ENCODE measurements around the gene CDH19. TPM values are rescaled to one million over a fixed set of nuclear protein-coding genes. Genes with fewer than 3 reads are reported as not detected.

The CDH19 gene
- polyA plus RNA-seq, 1 donor (not counting 4 experiments of a cell fraction or from before 2014, with no cell fraction given): not detected

GRCh38 chr18:66582211-66582610, 21.7 kb downstream of the CDH19 start:
- no peak for TF ChIP-seq EZH2 (IDR thresholded peaks at IDR 0.05; ENCODE audit: low read length)
- DNase-seq (ENCODE audit: low read depth, low spot score) (no peak), FAIRE-seq (no peak)
- Histone ChIP-seq H4K20me1 (ENCODE audit: control insufficient read depth, extremely low read depth, insufficient read depth, low read length) (no peaks in the 10 kb centered on the region), H3K36me3 (ENCODE audit: control insufficient read depth in 2 of 2, extremely low read depth in 1 of 2, insufficient read depth in 2 of 2, low read length in 2 of 2) (no peaks in the 10 kb centered on the region), H3K27me3 (ENCODE audit: control insufficient read depth, extremely low read depth, insufficient read depth, low read length) (no peaks in the 10 kb centered on the region), H2AFZ (ENCODE audit: control insufficient read depth, low read length) (no peak overlapping the region), H3K79me2 (ENCODE audit: control insufficient read depth, insufficient read depth, low read length) (no peaks in the 10 kb centered on the region), H3K4me1 (ENCODE audit: control insufficient read depth, extremely low read depth, insufficient read depth, low read length) (no peaks in the 10 kb centered on the region), H3K9me3 (ENCODE audit: control insufficient read depth, low read depth, low read length) (no peaks in the 10 kb centered on the region), H3K27ac (ENCODE audit: control insufficient read depth, insufficient read depth, low read length) (no peak overlapping the region), H3K4me2 (ENCODE audit: control insufficient read depth, extremely low read depth, insufficient read depth, low read depth, low read length) (no peak overlapping the region), H3K9me1 (ENCODE audit: control insufficient read depth, extremely low read depth, insufficient read depth, low read length) (no peaks in the 10 kb centered on the region), H3K4me3 (ENCODE audit: control insufficient read depth in 2 of 3, extremely low read depth in 1 of 3, insufficient read depth in 2 of 3, low read depth in 1 of 3, low read length in 3 of 3) (no peak overlapping the region), H3K9ac (ENCODE audit: control insufficient read depth, extremely low read depth, insufficient read depth, low read length) (no peak overlapping the region)
- dilution Hi-C loops (cut with MboI; ENCODE audit: extremely low pct_ligation_motif_present, low sequenced_read_pairs): no loop called here

GRCh38 chr18:66575263-66575662, 28.6 kb downstream of the CDH19 start:
- FAIRE-seq: no peak
- dilution Hi-C loops (cut with MboI; ENCODE audit: extremely low pct_ligation_motif_present, low sequenced_read_pairs): no loop called here

More at GRCh38 chr18:66575263-66575662, 28.6 kb downstream of the CDH19 start:
- TF ChIP-seq CTCF (optimal IDR thresholded peaks at IDR 0.05 in 1 of 3, IDR thresholded peaks at IDR 0.05 in 1 of 3, conservative IDR thresholded peaks at IDR 0.05 in 1 of 3; ENCODE audit: extremely low read depth in 1 of 3, insufficient read depth in 2 of 3, low read length in 3 of 3) (no peak), EZH2 (IDR thresholded peaks at IDR 0.05; ENCODE audit: low read length) (no peak)
- Histone ChIP-seq H3K9me3 (ENCODE audit: control insufficient read depth, low read depth, low read length) (no peaks in the 10 kb centered on the region), H4K20me1 (ENCODE audit: control insufficient read depth, extremely low read depth, insufficient read depth, low read length) (no peaks in the 10 kb centered on the region), H3K79me2 (ENCODE audit: control insufficient read depth, insufficient read depth, low read length) (no peaks in the 10 kb centered on the region), H3K4me1 (ENCODE audit: control insufficient read depth, extremely low read depth, insufficient read depth, low read length) (no peaks in the 10 kb centered on the region), H3K27me3 (ENCODE audit: control insufficient read depth, extremely low read depth, insufficient read depth, low read length) (no peaks in the 10 kb centered on the region), H3K27ac (ENCODE audit: control insufficient read depth, insufficient read depth, low read length) (no peak overlapping the region), H3K9ac (ENCODE audit: control insufficient read depth, extremely low read depth, insufficient read depth, low read length) (no peak overlapping the region), H3K4me2 (ENCODE audit: control insufficient read depth, extremely low read depth, insufficient read depth, low read depth, low read length) (no peak overlapping the region), H2AFZ (ENCODE audit: control insufficient read depth, low read length) (no peak overlapping the region), H3K36me3 (ENCODE audit: control insufficient read depth in 2 of 2, extremely low read depth in 1 of 2, insufficient read depth in 2 of 2, low read length in 2 of 2) (no peaks in the 10 kb centered on the region), H3K9me1 (ENCODE audit: control insufficient read depth, extremely low read depth, insufficient read depth, low read length) (no peaks in the 10 kb centered on the region), H3K4me3 (ENCODE audit: control insufficient read depth in 2 of 3, extremely low read depth in 1 of 3, insufficient read depth in 2 of 3, low read depth in 1 of 3, low read length in 3 of 3) (no peak overlapping the region)
- DNase-seq (ENCODE audit: low read depth, low spot score): no peak

Measured in keratinocyte (primary cell).